Endothelial cell of umbilical vein (primary cell): Measurements from ENCODE around the gene CNOT9. TPM values are rescaled to one million over a fixed set of nuclear protein-coding genes. Genes with fewer than 3 reads are reported as not detected.

Experiments used
- BruUV-seq: library from RNA; stranded (reverse); fragments of 400-500 nt; replicated peaks from 2 replicates; lab custom pipeline; 2021; lab: Mats Ljungman, UMichigan
- CTCF ChIA-PET: fragments of 300-600, 350-600 bp; sonication (Branson Sonifier 250); formaldehyde crosslinking; loops from one replicate; lab custom pipeline; 2021; ENCODE audit warnings: antibody characterized with exemption, inconsistent platforms; lab: Charles Lee
- POLR2A ChIA-PET: fragments of 300-600, 350-600 bp; sonication (Branson Sonifier 250); formaldehyde crosslinking; loops from one replicate; lab custom pipeline; 2021; ENCODE audit warnings: antibody characterized with exemption, inconsistent platforms; lab: Charles Lee
- DNase-seq: peaks from one replicate; pipeline ENCODE4 v3.0.0-alpha.2; 2011; ENCODE audit warnings: low read depth, low spot score
- FAIRE-seq: peaks from 2 replicates; lab custom pipeline; 2011; peaks lifted over from hg19 to GRCh38; lab: Jason Lieb, UNC
- H2AFZ ChIP-seq: 2 replicates; pipeline ENCODE4 v1.6.0; 2012; ENCODE audit warnings: low read depth, low read length, control low read depth, inconsistent platforms
- H3K27ac ChIP-seq: 2 replicates; pipeline ENCODE4 v1.5.1; 2011; ENCODE audit warnings: low read depth, mild to moderate bottlenecking, control low read depth, low read length, moderate library complexity; ENCODE audit not compliant: insufficient read depth
- H3K27me3 ChIP-seq, 2 experiments: 2 replicates each; pipeline versions ENCODE4 v1.6.0 to v1.6.1; 2011; ENCODE audit warnings: low read length in 2 of 2, mixed read lengths in 1 of 2; ENCODE audit not compliant: control insufficient read depth in 2 of 2, insufficient read depth in 2 of 2
- H3K36me3 ChIP-seq, 2 experiments: 2 replicates in 1 of 2; 3 replicates in 1 of 2; pipeline ENCODE4 v1.5.1; 2011; ENCODE audit warnings: low read length in 2 of 2, mild to moderate bottlenecking in 1 of 2, moderate library complexity in 1 of 2; ENCODE audit not compliant: control insufficient read depth in 2 of 2, insufficient read depth in 2 of 2; ENCODE audit errors: extremely low read depth in 1 of 2
- H3K4me1 ChIP-seq: 3 replicates; pipeline ENCODE4 v1.5.1; 2011; ENCODE audit warnings: mild to moderate bottlenecking, low read length; ENCODE audit not compliant: control insufficient read depth, insufficient read depth; ENCODE audit errors: extremely low read depth
- H3K4me2 ChIP-seq: 2 replicates; pipeline ENCODE4 v1.6.1; 2011; ENCODE audit warnings: low read length, control low read depth, mixed read lengths; ENCODE audit not compliant: insufficient read depth
- H3K4me3 ChIP-seq, 3 experiments: fragments of 200-600 bp in 1 of 3; sonication (generic), shearing (Covaris generic) in 1 of 3; replicated peaks in 1 of 3; 2 replicates each; pipeline ENCODE4 v1.5.1; 2011 to 2016; ENCODE audit warnings: control low read depth in 3 of 3, low read length in 3 of 3, mild to moderate bottlenecking in 2 of 3, inconsistent platforms in 1 of 3, low read depth in 1 of 3, moderate library complexity in 1 of 3; ENCODE audit not compliant: insufficient read depth in 1 of 3
- H3K79me2 ChIP-seq: 2 replicates; pipeline ENCODE4 v1.6.0; 2012; ENCODE audit warnings: low read length, inconsistent platforms; ENCODE audit not compliant: control insufficient read depth, insufficient read depth
- H3K9ac ChIP-seq: replicated peaks from 2 replicates; pipeline ENCODE3; 2011; ENCODE audit warnings: low read length, control low read depth; ENCODE audit not compliant: insufficient read depth; ENCODE audit errors: extremely low read depth
- H3K9me1 ChIP-seq: replicated peaks from 3 replicates; pipeline ENCODE4 v1.6.0; 2011; ENCODE audit warnings: mild to moderate bottlenecking, low read length; ENCODE audit not compliant: control insufficient read depth, insufficient read depth; ENCODE audit errors: extremely low read depth
- H3K9me3 ChIP-seq: replicated peaks from 2 replicates; pipeline ENCODE4 v1.5.1; 2012; ENCODE audit warnings: low read length, inconsistent platforms; ENCODE audit not compliant: control insufficient read depth, insufficient read depth
- H4K20me1 ChIP-seq: replicated peaks from 2 replicates; pipeline ENCODE3; 2011; ENCODE audit warnings: mild to moderate bottlenecking, low read length; ENCODE audit not compliant: control insufficient read depth, insufficient read depth; ENCODE audit errors: extremely low read depth
- CTCF ChIP-seq, 2 donors: IDR thresholded peaks; 1 replicate in 1 of 2; 2 replicates in 1 of 2; pipeline ENCODE4 v1.5.1; 2011; ENCODE audit warnings: low read length in 2 of 2, mild to moderate bottlenecking in 2 of 2, moderate library complexity in 2 of 2, control low read depth in 1 of 2, inconsistent platforms in 1 of 2, low read depth in 1 of 2; ENCODE audit not compliant: insufficient read depth in 1 of 2; ENCODE audit errors: extremely low read depth in 1 of 2
- EZH2 ChIP-seq: IDR thresholded peaks from 2 replicates; pipeline ENCODE4 v1.6.1; 2012; ENCODE audit warnings: borderline replicate concordance, low read depth, mild to moderate bottlenecking, moderate library complexity, low read length, inconsistent platforms; ENCODE audit not compliant: severe bottlenecking
- FOS ChIP-seq: IDR thresholded peaks from 2 replicates; pipeline ENCODE4 v1.6.1; 2011; ENCODE audit warnings: mild to moderate bottlenecking, low read length, moderate library complexity, borderline replicate concordance; ENCODE audit not compliant: insufficient read depth
- GATA2 ChIP-seq: IDR thresholded peaks from 2 replicates; pipeline ENCODE4 v1.7.0; 2011; ENCODE audit warnings: low read depth, mild to moderate bottlenecking, moderate library complexity, mixed read lengths, low read length; ENCODE audit not compliant: insufficient read length, insufficient read depth
- JUN ChIP-seq: IDR thresholded peaks from 2 replicates; pipeline ENCODE4 v1.6.1; 2011; ENCODE audit warnings: borderline replicate concordance, low read depth; ENCODE audit not compliant: insufficient read length, insufficient read depth
- MAX ChIP-seq: IDR thresholded peaks from 2 replicates; pipeline ENCODE4 v1.6.1; 2011; ENCODE audit not compliant: insufficient read depth, insufficient read length
- MYC ChIP-seq: IDR thresholded peaks from one replicate; pipeline ENCODE4 v1.6.1; 2011; ENCODE audit warnings: mild to moderate bottlenecking, low read depth, low read length
- POLR2A ChIP-seq: IDR thresholded peaks from 2 replicates; pipeline ENCODE4 v1.6.1; 2012; ENCODE audit warnings: low read depth, mild to moderate bottlenecking, control low read depth, low read length
- POLR2AphosphoS5 ChIP-seq: IDR thresholded peaks from 2 replicates; pipeline ENCODE4 v1.6.1; 2012; ENCODE audit warnings: low read depth, mild to moderate bottlenecking, control low read depth, low read length, moderate library complexity; ENCODE audit not compliant: insufficient read depth
- dilution Hi-C: fragments of 300-500 bp; cut with MboI; formaldehyde crosslinking; loops from one replicate; pipeline ENCODE4 v1.15.0; 2019; ENCODE audit warnings: low sequenced_read_pairs; ENCODE audit not compliant: extremely low pct_ligation_motif_present
- intact Hi-C: fragments of 100-400 bp; cut with micrococcal nuclease; formaldehyde crosslinking; loops from one replicate; pipeline ENCODE4 v1.10.0; 2022
- polyA plus RNA-seq, 4 experiments: library from polyadenylated mRNA; depleted of rRNA in 3 of 4; stranded (reverse) in 3 of 4; unstranded in 1 of 4; fragments of >200 nt; gene quantifications; 2 replicates each; pipeline versions ENCODE4 v1.2.1 to v1.2.3, GENCODE V29; 2011 to 2012; ENCODE audit warnings: missing spikeins in 1 of 4
- total RNA-seq: library from RNA; stranded (reverse); gene quantifications from 2 replicates; pipeline ENCODE4 v1.2.3, GENCODE V29; 2021

CNOT9 gene
- total and polyA plus RNA-seq, 2 donors (not counting 3 experiments of a cell fraction or from before 2014, with no cell fraction given), result 53.2 to 68.9 TPM

- H3K27me3 ChIP-seq, result no peaks in the 10 kb centered on the region
- TF ChIP-seq CTCF (IDR thresholded peaks at IDR 0.05; ENCODE audit: extremely low read depth in 1 of 2, insufficient read depth in 1 of 2, low read depth in 1 of 2, low read length in 2 of 2) (no peak), JUN (no peak), POLR2AphosphoS5 (no peak), GATA2 (no peak), FOS (no peak), MAX (no peak), MYC (no peak), EZH2 (no peak), POLR2A (no peak)
- dilution Hi-C loops (no loop called here), intact Hi-C loops (loop anchor here (1.0 kb wide), 1 partner anchor 9 kb away; no protein-coding TSS in a partner anchor)
- no peaks in the 10 kb centered on the region for H4K20me1 ChIP-seq
- ChIA-PET POLR2A (interaction anchor here (0.7 kb wide), 1 partner anchor 9 kb away, joined by 3 read pairs; no protein-coding TSS in a partner anchor), CTCF (interaction anchor here (1.0 to 1.7 kb wide), 2 partner anchors 9 to 15 kb away, joined by 4 to 6 read pairs; partner anchors contain the start of gene PLCD4)
- H2AFZ ChIP-seq, result peak overlapping the region; percentile 18
- H3K9ac ChIP-seq, result no peak overlapping the region
- H3K4me1 ChIP-seq, result peaks cover 15% of the 10 kb centered on the region
- H3K9me1 ChIP-seq, result no peaks in the 10 kb centered on the region
- H3K9me3 ChIP-seq, result no peaks in the 10 kb centered on the region
- no TSS peak for BruUV-seq
- DNase-seq (peak; percentile 26), FAIRE-seq (no peak)
- H3K36me3 ChIP-seq, result no peaks in the 10 kb centered on the region
- H3K4me3 ChIP-seq, result no peak overlapping the region
- H3K79me2 ChIP-seq, result no peaks in the 10 kb centered on the region
- H3K4me2 ChIP-seq, result peak overlapping the region; percentile 12
- H3K27ac ChIP-seq, result no peak overlapping the region
Measured at GRCh38 chr2:218622606-218623365, 54.1 kb downstream of the CNOT9 start.
